Fibroblast of mammary gland (primary cell): ENCODE measurements around the gene LAMA5.

Experiments used
- DNase-seq: peaks from one replicate; pipeline ENCODE4 v3.0.0-alpha.2; 2010; ENCODE audit warnings: low read depth
- H3K4me3 ChIP-seq: 2 replicates; pipeline ENCODE4 v1.5.1; 2011; ENCODE audit warnings: low read depth, mild to moderate bottlenecking, low read length, moderate library complexity; ENCODE audit not compliant: control insufficient read depth
- CTCF ChIP-seq: conservative IDR thresholded peaks from 2 replicates; pipeline ENCODE4 v1.5.1; 2011; ENCODE audit warnings: low read depth, low read length, inconsistent platforms; ENCODE audit not compliant: control insufficient read depth, insufficient read depth

LAMA5 gene

GRCh38 chr20:62259294-62259565, 107.9 kb downstream of the LAMA5 start:
- H3K4me3 ChIP-seq, result no peak overlapping the region
- no peak for TF ChIP-seq CTCF
- no peak for DNase-seq
